ENCODE measurements around the gene PARD3. TPM values are rescaled to one million over a fixed set of nuclear protein-coding genes. Genes with fewer than 3 reads are reported as not detected.
"Not testable (repeated sequence)": the region's sequence is repeated elsewhere in the genome, so short reads cannot be mapped to it uniquely, and the experiment has no call there.

PARD3 gene
- total RNA-seq, 2 experiments from 2014 or later = 3.6 to 4.0 TPM

DNA sequence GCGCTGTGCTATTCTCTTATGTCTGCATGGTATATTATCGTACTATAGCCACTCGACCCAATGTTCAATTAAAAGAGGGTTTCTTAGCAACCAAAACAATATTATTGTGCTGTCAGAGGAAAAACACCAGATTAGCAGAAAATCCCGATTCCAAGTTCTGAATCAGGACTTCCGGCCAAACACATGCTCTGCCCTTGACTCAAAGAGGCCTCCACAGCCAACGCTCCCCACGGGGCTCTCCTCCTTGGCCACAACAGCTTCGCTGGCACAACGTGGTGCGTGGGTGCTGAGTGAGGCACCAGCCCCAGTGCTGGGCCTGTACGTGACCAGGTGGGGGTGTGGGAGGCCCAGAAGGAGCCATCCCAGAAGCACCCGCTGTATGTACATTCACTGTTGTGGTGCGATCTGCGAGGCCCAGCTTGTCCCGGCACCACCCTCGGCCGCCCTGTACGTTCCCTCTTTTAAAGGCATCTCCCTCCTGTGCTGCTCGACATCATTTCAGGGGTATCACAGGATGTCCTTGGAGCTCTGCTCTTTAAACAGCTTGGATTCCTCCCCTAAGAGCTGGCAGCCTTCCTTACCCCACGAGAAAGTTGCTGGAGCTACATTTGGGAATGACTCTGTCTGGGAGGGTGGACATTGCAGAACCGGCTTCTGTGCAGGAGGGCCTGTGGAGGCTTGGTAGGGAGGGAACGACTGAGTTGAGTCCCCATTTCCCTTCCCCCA lies 736.2 kb downstream of the PARD3 start:
- Mint-ChIP-seq H3K9me3 (peaks cover 5% of the 10 kb centered on the region), H3K4me1 (ENCODE audit: low read depth) (no peaks in the 10 kb centered on the region), H3K4me3 (no peak overlapping the region), H3K27ac (no peak overlapping the region), H3K27me3 (ENCODE audit: low read depth) (peaks cover 3% of the 10 kb centered on the region), H3K36me3 (ENCODE audit: low read depth) (no peaks in the 10 kb centered on the region)
- no peak for DNase-seq
- intact Hi-C loops (cut with micrococcal nuclease) = no loop called here
- CTCF ChIA-PET = no interaction called here

DNA sequence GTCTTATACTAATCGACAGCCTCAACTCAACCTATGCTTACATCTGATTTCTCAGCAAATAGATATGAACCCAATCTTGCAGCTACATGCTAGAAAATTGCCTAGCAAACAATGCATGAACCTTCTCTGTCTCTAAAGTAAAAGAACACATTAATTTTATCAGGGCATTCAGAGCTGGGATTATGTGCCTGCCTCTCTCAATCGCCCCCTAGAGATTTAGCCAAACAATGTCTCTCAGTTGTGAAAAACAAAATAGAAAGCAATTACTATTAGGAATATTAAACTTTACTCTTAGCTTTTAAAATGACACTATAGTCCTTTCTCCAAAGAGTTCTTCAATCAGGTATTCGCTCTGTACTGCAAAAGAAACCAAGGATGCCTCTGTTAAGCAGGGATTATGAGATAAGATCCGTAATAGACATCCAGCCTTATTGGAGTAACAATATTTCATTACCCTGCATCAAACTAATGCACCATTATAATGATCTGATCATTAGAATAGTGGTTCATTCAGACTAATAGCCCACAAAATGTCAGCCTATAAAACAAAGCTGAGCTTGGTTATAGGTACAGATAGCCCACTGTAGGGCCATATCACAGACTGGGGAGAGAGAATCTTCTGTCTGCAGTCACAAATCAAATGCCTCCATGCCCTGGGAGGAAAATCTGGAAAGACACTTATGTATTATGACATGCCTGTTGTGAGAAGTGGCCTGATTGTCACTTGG lies 736.9 kb downstream of the PARD3 start:
- intact Hi-C loops (cut with micrococcal nuclease) = no loop called here
- H3K36me3 Mint-ChIP-seq (ENCODE audit: low read depth) = no peaks in the 10 kb centered on the region
- CTCF ChIA-PET = no interaction called here
- H3K27me3 Mint-ChIP-seq (ENCODE audit: low read depth) = peaks cover 3% of the 10 kb centered on the region
- no peaks in the 10 kb centered on the region for H3K4me1 Mint-ChIP-seq (ENCODE audit: low read depth)
- DNase-seq = no peak
- no peaks in the 10 kb centered on the region for H3K9me3 Mint-ChIP-seq
- no peak overlapping the region for H3K4me3 Mint-ChIP-seq
- no peak overlapping the region for H3K27ac Mint-ChIP-seq

DNA sequence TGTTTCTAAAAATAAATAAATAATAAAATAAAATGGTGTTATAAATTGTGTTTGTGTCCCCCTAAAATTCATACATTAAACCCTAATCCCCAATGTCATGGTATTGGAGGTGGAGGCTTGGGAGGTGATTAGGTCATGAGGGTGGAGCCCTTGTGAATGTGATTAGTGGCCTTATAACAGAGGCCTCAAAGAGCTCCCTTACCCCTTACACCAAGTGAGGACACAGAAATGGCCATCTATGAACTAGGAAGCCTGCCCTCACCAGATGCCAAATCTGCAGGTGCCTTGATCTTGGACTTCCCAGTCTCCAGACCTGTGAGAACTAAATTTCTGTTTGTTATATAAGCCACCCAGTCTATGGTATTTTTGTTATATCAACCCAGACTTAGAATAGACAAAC lies 738.7 kb downstream of the PARD3 start:
- Mint-ChIP-seq H3K27ac (no peak overlapping the region), H3K9me3 (peaks cover 2% of the 10 kb centered on the region), H3K4me1 (ENCODE audit: low read depth) (no peaks in the 10 kb centered on the region), H3K27me3 (ENCODE audit: low read depth) (peaks cover 3% of the 10 kb centered on the region), H3K36me3 (ENCODE audit: low read depth) (no peaks in the 10 kb centered on the region), H3K4me3 (no peak overlapping the region)
- CTCF ChIA-PET = no interaction called here
- intact Hi-C loops (cut with micrococcal nuclease) = no loop called here
- DNase-seq = no peak

DNA sequence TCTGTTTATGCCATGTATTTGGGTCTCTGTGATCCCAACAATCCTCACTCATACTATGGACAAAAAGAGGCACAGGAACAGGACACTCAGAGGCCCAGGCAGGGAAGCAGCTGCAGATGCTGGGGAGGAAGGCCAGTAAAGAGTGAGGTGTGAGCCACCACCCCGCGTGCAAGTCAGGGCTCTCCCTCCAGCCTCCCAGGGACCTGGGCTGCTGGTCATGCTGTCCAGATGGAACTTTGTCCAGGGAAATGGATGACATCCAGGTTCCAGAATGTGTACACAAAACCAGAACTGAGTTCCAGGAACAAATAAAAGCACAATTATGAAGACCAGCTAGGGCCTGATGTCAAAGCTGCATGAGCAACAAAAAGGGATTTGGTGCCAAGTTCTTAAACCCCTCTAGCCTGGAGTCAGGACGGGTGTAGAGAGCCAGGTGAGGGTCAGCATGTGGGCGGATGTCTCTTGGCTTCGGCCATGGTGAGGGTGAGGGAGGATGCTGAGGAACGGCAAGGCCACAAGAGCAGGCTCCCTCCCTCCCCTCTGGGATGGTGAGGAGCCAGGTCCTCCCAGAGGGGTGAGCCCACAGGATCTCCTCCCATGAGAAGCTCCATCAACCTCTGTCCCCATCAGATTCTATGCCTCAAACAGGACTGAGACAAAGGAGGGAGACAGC lies 739.7 kb downstream of the PARD3 start:
- intact Hi-C loops (cut with micrococcal nuclease) = no loop called here
- CTCF ChIA-PET = no interaction called here
- Mint-ChIP-seq H3K4me1 (ENCODE audit: low read depth) (no peaks in the 10 kb centered on the region), H3K27ac (no peak overlapping the region), H3K4me3 (no peak overlapping the region), H3K9me3 (peaks cover 2% of the 10 kb centered on the region), H3K27me3 (ENCODE audit: low read depth) (no peaks in the 10 kb centered on the region), H3K36me3 (ENCODE audit: low read depth) (no peaks in the 10 kb centered on the region)
- no peak for DNase-seq

DNA sequence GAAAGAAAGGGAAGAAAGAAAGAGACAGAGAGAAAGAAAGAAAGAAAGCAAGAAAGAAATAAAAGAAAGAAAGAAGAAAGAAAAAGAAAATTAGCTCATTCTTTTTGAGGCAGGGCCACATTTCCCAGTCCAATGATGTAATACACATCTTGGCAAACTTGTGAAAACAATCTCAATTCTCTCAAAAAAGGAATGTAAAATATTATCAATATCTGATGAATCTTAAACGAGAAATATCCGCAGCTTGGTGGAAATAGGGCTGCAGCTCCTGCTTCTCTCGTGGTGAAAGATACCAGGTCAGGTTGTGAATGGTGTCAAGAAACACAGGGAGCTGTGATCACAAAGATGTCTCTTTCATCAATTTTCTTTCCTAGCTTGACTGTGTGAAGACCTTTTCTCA lies 741.0 kb downstream of the PARD3 start:
- Mint-ChIP-seq H3K4me1 (ENCODE audit: low read depth) (no peaks in the 10 kb centered on the region), H3K27me3 (ENCODE audit: low read depth) (no peaks in the 10 kb centered on the region), H3K36me3 (ENCODE audit: low read depth) (no peaks in the 10 kb centered on the region), H3K4me3 (no peak overlapping the region), H3K27ac (no peak overlapping the region), H3K9me3 (peaks cover 2% of the 10 kb centered on the region)
- intact Hi-C loops (cut with micrococcal nuclease) = no loop called here
- DNase-seq = no peak
- CTCF ChIA-PET = no interaction called here

DNA sequence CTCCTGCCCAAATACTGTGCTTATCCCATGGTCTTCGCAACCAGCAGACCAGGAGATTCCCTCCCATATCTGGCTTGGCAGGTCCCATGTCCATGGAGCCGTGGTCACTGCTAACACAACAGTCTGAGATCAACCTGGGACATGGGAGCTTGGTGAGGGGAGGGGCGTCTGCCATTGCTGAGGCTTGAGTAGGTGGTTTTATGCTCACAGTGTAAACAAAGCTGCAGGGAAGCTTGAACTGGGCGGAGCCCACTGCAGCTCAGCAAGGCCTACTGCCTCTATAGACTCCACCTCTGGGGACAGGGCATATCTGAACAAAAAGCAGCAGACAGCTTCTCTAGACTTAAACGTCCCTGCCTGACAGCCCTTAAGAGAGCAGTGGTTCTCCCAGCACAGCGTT lies 747.4 kb downstream of the PARD3 start:
- H3K4me3 Mint-ChIP-seq; DNase-seq; CTCF ChIA-PET; H3K27ac Mint-ChIP-seq; H3K27me3 Mint-ChIP-seq (ENCODE audit: low read depth); H3K4me1 Mint-ChIP-seq (ENCODE audit: low read depth); intact Hi-C loops (cut with micrococcal nuclease); H3K36me3 Mint-ChIP-seq (ENCODE audit: low read depth): not testable (repeated sequence)
- peaks cover 14% of the 10 kb centered on the region for H3K9me3 Mint-ChIP-seq

DNA sequence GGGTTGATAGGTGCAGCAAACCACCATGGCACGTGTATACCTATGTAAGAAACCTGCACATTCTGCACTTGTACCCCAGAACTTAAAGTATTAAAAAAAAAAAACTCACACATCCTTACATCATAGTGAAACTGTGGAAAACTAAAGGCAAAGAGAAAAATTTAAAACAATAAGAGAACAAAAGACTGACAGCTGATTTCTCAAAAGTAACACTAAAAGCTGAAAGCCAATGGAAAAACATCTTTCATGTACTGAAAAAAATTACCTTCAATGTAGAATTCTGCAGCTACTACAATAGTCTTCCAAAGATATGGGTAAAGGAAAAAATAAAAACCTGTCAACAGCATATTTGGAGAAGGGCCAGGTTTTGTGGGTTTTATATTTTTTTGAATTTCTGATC lies 751.5 kb downstream of the PARD3 start:
- Mint-ChIP-seq H3K27me3 (ENCODE audit: low read depth) (no peaks in the 10 kb centered on the region), H3K27ac (no peak overlapping the region), H3K36me3 (ENCODE audit: low read depth) (peaks cover 1% of the 10 kb centered on the region), H3K4me1 (ENCODE audit: low read depth) (no peaks in the 10 kb centered on the region), H3K4me3 (no peak overlapping the region), H3K9me3 (peaks cover 15% of the 10 kb centered on the region)
- CTCF ChIA-PET = no interaction called here
- DNase-seq = no peak
- intact Hi-C loops (cut with micrococcal nuclease) = no loop called here

DNA sequence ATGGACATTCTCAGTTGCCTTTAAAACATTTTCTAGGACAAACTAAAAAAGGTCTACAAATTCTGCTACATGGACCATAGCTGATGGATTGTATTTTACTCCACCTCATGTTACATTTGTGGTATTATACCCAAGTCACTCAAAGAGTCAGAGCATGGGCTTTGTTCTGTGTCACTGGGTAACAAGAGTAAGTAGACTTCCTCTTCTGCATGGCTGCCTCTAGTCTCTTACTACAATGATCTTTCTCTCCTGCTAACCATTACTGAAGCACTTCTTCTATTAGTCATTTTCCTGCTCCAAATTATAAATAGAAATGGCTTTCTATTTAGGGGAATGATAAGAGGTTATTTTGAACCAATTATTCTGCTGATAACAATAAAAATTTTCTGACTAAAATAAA lies 753.3 kb downstream of the PARD3 start:
- Mint-ChIP-seq H3K4me1 (ENCODE audit: low read depth) (no peaks in the 10 kb centered on the region), H3K9me3 (peaks cover 15% of the 10 kb centered on the region), H3K27me3 (ENCODE audit: low read depth) (no peaks in the 10 kb centered on the region), H3K27ac (no peak overlapping the region), H3K4me3 (no peak overlapping the region), H3K36me3 (ENCODE audit: low read depth) (peaks cover 1% of the 10 kb centered on the region)
- intact Hi-C loops (cut with micrococcal nuclease) = no loop called here
- CTCF ChIA-PET = no interaction called here
- no peak for DNase-seq

Data from activated naive CD4-positive, alpha-beta T cell treated with anti-CD3 and anti-CD28 coated beads for 36 hours (primary cell).